Peyer's patch (tissue), 4 donors: ENCODE results near the gene GPR37L1.

Experiments used
- POLR2A ChIP-seq, 2 donors: fragments of 450-650 bp; IDR thresholded peaks; one replicate each; pipeline ENCODE4 v1.5.1; 2017; ENCODE audit warnings: antibody characterized with exemption in 2 of 2, mild to moderate bottlenecking in 2 of 2, moderate library complexity in 2 of 2
- TF ChIP-seq, protein P1 (sequence below), 6 experiments: fragments of 450-650 bp in 4 of 6; fragments of 200-600 bp in 2 of 6; sonication (generic) in 1 of 6; IDR thresholded peaks; one replicate each; pipeline ENCODE4 v1.5.1; 2017 to 2019; ENCODE audit warnings: antibody characterized with exemption in 6 of 6, mild to moderate bottlenecking in 3 of 6, moderate library complexity in 1 of 6

DNA sequence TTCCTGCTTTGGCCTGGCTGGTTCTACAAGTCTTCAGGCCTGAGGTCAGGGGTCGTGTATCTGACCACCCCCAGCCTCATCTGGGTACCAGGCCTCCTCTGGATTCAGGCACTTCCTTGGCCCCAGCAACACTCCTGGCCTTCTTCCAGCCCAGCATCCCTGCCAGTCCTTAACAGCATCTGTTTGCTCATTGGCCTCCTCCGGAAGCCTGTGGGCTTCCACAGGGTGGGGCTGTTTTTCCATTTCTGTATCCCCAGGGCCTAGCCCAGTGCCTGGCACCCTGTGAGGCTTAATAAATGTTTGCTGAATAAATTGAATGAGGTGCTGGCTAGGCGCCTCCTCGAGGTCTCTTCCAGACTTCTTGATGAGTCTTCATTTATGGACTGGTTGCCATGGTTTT is 21.5 kb upstream of the GPR37L1 start:
- TF ChIP-seq, protein P1, sequence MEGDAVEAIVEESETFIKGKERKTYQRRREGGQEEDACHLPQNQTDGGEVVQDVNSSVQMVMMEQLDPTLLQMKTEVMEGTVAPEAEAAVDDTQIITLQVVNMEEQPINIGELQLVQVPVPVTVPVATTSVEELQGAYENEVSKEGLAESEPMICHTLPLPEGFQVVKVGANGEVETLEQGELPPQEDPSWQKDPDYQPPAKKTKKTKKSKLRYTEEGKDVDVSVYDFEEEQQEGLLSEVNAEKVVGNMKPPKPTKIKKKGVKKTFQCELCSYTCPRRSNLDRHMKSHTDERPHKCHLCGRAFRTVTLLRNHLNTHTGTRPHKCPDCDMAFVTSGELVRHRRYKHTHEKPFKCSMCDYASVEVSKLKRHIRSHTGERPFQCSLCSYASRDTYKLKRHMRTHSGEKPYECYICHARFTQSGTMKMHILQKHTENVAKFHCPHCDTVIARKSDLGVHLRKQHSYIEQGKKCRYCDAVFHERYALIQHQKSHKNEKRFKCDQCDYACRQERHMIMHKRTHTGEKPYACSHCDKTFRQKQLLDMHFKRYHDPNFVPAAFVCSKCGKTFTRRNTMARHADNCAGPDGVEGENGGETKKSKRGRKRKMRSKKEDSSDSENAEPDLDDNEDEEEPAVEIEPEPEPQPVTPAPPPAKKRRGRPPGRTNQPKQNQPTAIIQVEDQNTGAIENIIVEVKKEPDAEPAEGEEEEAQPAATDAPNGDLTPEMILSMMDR (IDR thresholded peaks at IDR 0.05), result no peak
- no peak for TF ChIP-seq POLR2A (IDR thresholded peaks at IDR 0.05)
